ENCODE measurements around the gene PARP14.
A peak's percentile ranks its signal among the peaks of the same experiment; 100 is the strongest.
"Not testable (repeated sequence)": the region's sequence is repeated elsewhere in the genome, so short reads cannot be mapped to it uniquely, and the experiment has no call there.

The PARP14 gene

DNA sequence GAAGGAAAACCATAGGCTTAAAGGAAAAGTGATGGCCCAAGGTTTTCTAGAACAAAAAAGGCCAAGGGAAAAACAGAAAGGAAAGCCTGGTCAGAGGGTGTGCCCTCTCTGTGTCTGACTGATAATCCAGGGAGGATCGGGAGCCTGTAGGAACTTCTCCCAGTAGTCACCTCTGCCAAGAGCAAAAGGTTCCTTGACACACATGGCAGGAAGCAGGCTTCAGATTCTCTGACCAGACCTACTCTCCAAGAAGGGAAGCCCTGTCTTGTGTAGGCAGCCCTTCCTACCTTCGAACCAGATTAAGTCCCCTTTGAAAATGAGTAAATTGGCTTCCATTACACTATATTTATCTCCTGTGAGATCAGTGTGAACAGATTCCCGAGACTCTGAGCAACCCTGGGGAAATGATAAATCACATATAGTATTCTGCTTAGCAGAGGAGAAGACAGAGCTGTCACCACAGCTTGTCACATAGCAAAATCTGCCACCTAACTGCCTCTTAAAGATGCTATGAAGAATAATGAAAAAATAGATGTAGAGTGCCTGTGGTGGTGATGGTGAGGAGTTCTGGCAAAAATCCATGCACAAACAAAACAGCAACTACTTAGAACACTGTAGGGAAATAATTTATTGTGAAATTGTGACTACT, 38.8 kb downstream of the PARP14 start:
- DNase-seq, result no peak

DNA sequence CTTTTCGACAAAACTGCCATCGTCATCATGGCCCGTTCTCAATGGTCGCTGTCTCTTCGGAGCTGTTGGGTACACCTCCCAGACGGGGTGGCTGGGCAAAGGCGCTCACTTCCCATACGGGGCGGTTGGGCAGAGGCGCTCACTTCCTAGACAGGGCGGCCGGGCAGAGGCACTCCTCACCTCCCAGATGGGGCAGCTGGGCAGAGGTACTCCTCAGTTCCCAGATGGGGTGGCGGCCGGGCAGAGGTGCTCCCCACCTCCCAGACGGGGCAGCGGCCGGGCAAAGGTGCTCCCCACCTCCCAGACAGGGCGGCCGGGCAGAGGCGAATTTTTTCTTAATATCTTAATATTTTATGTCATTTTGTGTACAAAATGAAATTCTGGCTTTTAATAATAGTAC, 44.5 kb downstream of the PARP14 start:
- DNase-seq, result no peak

DNA sequence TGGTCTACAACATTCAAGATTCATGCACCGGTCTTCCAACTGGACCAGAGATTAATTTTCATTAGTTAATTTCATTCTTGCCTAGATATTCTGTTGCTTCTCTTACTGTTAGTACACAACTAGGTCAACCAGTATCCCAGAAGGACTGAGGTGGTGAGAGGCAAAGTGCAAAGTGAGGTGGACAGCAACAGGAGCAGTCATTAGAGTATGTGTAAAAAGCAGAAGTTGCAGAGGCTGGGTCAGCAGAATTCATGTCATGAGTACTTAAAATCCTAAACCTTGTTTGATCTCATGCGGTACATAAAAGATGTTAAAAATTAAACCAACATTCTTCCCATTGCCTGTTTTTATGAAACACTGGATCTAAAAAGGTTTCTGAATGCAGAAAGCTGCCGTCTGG, 46.7 kb downstream of the PARP14 start:
- no peak for DNase-seq

DNA sequence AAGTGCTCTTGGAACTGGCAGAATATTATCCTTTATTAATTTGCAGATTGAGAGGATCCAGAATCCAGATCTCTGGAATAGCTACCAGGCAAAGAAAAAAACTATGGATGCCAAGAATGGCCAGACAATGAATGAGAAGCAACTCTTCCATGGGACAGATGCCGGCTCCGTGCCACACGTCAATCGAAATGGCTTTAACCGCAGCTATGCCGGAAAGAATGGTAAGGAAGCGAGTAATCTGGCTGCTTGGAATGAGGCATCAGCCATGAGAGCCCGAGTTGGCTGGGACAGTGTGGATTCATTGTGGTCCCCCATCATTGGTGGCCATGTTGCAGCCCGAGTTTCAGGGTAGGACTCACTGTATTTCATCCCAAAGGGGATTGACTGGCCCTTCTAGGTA, 47.1 kb downstream of the PARP14 start:
- DNase-seq, result no peak

DNA sequence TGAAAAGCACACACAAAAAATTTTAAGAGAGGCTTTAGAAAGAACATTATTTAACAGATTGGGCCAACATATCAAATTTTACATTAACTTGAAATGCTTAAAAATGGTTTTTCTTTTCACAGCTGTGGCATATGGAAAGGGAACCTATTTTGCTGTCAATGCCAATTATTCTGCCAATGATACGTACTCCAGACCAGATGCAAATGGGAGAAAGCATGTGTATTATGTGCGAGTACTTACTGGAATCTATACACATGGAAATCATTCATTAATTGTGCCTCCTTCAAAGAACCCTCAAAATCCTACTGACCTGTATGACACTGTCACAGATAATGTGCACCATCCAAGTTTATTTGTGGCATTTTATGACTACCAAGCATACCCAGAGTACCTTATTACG, 47.5 kb downstream of the PARP14 start:
- DNase-seq, result no peak

DNA sequence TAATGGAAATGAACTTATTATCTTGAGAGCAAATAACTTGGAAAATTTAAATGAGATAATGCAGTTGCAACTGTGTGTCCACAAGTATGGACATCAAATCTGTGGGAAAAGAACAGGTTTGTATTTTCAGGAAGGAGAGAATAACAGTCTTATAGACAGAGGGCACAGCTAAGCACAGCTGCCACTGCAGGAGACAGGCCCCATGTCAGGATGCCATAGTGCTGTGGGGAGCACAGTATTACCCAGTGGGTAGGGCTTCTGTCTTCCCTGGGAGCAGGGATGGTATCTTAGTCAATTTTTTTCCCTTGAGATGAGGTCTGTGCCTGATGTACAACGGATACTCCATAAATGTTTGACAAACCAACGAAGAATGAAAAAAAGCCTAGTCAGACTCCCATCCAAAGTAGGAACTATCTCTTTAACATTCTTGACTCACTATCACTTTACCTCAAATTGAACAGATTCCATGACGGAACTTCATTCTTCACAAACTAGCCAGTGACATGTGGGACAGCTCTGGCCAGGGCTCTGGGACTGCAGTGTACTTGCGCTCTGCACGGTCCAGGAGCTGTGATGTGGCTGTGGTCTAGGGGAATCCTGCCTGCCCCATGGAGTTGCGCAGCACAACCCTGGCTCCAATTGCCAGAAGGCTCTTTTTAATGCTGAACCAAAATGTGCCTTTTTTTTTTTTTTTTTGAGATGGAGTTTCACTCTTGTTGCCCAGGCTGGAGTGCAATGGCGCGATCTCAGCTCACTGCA, 48.3 kb downstream of the PARP14 start:
- DNase-seq, result no peak

DNA sequence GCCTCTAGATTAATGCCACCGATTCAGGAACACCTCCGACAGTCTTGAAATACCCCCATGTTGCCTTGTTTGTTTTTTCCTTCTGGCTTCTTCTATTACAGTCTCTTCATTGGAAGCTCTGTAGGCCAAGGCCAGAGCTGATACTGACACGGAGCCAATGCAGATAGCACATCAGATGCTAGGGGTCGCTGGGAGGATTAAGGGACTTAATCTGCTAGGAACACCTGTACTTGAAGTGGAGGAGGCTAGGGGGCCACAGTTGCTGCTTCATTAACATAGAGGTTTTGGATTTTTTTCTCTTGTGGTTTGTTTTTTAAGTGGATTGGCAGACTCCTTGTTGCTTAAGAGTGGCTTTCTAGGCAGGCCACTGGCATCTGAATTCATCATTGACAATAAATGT, 49.6 kb downstream of the PARP14 start:
- DNase-seq, result no peak

DNA sequence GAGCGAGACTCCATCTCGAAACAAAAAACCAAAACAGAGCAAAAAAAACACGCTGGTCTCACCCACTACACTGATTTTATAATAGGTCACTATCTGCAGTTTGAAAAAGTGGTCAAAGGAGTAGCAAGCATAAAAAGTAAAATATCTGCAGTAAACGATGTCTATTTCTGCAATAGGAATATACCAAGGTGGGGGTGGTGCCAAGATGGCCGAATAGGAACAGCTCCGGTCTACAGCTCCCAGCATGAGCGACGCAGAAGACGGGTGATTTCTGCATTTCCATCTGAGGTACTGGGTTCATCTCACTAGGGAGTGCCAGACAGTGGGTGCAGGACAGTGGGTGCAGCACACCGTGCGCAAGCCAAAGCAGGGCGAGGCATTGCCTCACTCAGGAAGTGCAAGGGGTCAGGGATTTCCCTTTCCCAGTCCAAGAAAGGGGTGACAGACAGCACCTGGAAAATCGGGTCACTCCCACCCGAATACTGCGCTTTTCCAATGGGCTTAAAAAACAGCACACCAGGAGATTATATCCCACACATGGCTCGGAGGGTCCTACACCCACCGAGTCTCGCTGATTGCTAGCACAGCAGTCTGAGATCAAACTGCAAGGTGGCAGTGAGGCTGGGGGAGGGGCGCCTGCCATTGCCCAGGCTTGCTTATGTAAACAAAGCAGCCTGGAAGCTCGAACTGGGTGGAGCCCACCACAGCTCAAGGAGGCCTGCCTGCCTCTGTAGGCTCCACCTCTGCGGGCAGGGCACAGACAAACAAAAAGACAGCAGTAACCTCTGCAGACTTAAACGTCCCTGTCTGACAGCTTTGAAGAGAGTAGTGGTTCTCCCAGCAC, 52.3 kb downstream of the PARP14 start:
- DNase-seq, result not testable (repeated sequence)

DNA sequence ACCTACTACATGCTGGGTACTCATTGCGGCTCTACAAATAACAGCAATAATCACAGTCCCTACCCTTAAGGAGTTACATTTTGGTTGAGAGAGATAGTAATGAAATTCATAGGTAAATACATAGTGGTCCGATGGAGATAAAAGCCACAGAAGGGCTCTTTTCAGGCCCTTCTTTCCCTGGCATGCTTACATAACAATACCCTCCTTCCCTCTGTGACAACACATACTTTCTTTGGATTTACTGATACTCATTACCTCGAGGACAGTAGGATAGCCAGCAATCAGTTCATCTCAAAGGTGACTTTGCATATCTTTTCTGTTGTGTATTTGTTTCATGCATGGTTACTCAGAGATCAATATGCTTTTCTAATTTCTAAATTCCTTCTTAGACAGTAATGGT, 58.5 kb downstream of the PARP14 start:
- DNase-seq, result no peak

DNA sequence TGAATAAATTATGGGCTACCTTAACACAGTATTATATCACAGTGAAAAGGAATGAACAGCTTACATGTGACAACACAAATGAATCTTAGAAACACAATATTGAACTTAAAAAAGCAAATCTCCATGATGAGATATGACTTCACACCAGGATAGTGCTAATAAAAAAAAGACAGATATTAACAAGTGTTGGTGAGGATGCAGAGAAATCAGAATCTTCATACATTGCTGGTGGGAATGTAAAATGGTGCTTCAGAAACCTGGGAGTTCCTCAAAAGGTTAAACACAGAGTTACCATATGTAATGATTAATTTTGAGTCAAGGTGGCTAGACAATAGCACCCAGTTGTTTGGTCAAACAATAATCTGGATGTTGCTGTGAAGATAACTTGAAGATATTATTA, 61.6 kb downstream of the PARP14 start:
- no peak for DNase-seq

DNA sequence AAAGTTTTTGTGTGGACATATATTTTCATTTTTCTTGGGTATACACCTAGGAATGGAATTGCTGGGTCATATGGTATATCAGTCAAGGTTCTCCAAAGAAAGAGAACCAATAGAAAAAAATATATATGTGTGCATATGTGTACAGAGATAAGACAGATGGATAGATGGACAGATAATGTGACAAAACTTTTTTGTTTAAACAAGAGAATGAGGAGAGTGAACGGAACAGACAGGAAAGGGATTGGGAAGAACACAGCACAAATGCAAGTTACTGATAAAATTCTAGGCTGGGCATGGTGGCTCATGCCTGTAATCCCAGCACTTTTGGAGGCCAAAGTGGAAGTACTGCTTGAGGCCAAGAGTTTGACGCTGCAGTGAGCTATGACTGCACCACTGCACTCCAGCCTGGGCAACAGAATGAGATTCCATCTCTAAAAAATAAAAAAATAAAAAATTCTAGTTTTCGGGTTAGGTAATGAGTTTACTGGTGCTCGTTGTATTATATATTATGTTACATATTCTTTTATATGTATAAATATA, 63.0 kb downstream of the PARP14 start:
- DNase-seq, result no peak

DNA sequence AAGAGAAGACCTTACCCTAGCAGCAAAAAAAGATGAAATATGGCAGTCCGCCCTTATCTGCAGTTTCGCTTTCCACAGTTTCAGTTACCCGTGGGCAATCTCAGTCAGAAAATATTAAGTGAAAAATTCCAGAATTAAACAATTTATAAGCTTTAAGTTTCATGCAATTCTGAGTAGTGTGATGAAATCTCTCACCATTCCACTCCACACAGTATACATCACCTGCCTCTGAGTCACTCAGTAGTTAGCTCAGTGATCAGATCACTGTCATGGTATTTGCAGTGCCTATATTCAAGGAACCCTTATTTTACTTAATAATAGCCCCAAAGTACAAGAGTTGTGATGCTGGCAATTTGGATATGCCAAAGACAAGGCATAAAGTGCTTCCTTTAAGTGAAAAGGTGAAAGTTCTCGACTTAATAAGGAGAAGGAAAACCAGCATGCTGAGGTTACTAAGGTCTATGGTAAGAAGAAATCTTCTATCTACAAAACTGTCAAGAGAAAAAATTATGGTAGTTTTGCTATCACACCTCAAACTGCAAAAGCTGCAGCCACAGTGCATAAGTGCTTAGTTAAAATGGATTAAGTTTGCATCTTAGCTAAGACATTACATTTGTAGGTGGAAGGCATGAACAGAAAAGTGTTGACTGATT, 64.9 kb downstream of the PARP14 start:
- peak; percentile 93 for DNase-seq

DNA sequence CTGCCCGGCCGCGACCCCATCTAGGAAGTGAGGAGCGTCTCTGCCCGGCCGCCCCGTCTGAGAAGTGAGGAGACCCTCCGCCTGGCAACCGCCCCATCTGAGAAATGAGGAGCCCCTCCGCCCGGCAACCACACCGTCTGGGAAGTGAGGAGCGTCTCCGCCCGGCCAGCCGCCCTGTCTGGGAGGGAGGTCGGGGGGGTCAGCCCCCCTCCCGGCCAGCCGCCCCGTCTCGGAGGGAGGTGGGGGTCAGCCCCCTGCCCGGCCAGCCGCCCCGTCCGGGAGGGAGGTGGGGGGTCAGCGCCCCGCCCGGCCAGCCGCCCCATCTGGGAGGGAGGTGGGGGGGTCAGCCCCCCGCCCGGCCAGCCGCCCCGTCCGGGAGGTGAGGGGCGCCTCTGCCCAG, 66.7 kb downstream of the PARP14 start:
- DNase-seq, result not testable (repeated sequence)

DNA sequence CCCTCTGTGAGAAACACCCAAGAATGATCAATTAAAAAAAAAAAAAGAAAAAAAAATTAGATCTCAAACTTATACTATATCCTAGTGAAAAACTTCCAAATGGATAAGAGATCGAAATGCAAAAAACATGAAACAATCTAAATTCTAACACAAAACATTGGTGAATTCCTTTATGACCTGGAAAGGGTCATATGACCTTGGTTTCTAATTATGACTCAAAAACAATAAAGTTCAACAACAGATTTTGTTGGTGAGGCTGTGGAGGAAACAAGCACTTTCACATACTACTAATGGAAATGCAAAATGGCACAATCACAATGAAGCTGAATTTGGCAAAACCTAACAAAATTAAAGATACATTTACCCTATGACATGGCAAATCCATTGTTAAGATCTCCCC, 67.7 kb downstream of the PARP14 start:
- DNase-seq, result no peak

DNA sequence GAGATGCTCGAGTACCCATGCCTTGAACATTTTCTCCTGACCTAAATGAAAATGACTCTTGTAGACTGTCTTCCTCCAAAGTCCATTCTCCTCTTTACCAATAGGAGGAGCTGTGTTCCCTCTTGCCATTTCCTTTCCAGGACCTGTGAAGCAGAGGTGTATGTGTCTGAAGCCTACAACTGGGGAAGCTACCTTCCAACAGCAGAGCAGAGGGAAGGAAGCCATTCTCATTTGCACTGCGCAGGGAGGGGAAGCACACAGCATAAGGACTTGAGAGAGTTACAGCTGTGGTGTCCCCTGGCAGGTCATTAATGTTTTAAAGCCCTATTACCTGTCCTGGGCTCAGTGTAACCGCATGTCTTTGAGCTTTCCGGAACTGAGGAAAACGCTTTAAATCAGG, 74.3 kb downstream of the PARP14 start:
- peak; percentile 63 for DNase-seq

DNA sequence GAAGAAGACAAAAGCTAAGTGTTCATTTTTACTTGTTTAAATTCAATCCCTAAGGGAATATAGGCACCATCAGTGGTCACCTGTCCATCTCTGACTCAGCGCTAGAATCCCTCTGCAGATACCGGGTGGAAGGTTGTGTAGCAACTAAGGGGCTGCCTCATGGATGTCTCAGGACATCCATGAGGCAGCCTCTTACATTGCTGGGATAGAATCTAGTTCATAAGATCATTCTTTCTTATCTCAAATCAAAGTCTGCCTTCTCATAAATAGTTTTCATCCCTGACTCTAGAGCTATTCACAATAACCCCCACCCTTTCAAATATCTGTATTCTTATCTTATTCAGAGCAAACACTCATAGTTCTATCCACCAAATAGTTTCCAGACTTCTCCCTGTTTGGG, 74.9 kb downstream of the PARP14 start:
- DNase-seq, result no peak

DNA sequence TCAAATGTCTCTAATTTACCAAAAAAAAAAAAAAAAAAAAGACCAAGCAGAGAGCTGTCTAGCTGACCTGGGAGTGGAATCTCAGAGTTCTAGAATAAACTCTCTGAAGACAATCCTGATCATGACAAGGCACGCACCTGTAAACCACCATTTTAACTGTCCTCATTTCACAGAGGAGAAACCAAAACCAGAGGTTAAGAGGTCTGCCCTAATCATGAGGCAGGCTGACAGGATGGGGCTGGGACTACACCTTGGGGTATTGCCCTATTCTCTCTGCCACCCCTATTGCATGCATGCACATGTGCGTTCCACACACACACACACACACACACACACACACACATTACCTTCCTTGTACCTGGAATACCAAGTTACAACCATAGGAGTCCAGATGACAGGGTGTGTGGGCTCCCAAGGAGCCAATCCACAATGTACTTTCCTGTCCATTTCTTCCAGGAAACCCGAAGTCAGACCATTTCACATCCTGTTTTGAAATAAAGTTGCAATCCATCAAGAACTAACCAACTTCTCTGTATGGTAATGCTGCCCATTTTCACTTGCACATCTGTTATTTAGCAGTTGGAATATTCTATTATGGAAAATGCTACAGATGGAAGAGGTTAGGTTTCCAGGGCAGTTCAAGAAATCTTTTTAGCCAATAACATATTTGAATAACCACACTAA, 78.4 kb downstream of the PARP14 start:
- peak; percentile 82 for DNase-seq

DNA sequence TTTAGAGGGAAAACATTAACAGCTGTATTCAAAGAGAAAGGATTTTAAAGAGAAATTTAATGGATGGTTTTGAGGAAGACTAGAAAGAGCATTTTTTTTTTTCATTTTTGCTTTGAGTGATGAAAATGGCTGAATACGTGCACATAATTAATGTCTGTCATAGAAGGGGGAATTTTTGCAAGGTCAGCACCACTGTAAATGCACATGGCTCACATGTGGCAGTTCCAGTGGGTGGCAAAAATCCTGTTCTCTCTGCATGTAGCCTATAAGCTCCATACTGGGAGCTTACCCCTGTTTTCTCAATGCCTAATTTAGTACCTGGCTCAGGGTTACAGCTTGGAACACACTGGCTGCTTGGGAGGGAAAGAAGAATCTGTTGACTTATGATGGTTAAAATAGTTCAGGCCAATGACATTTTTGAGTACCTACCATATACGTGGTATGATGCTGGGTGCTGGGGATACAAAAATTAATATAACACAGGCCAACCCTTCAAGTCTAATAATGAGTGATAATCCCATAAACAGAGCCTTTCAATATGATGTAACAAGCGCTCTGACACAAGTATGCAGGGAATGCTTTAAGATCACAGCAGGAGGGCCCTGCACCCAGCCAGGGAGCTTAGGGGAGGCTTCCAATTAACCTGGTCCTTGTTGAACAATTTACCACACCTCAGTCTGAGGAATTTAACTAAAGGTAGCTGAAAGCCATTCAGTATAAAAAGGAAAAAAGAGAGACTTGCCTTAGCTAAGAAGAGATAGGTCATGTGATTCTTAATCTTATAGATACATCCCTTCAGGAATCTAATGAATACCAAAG, 80.0 kb downstream of the PARP14 start:
- peak; percentile 16 for DNase-seq

DNA sequence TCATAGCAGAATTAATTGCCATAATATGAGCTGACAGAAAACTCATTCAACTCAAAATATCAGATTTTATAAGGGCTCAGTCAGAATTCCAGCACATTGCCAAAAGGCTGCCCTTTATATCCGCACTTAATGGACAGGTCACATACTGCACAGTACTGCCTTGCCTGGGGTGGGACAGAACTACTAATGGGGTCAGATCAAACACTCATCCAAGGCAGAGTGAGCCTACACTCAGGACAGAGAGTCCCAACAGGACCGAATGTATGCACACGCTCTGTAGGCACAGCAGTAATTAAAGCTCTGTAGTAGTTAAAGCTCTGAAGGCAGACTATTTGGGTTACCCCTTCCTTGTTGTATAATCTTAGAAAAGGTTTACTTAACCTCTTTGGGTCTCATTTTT, 85.8 kb downstream of the PARP14 start:
- DNase-seq, result no peak

DNA sequence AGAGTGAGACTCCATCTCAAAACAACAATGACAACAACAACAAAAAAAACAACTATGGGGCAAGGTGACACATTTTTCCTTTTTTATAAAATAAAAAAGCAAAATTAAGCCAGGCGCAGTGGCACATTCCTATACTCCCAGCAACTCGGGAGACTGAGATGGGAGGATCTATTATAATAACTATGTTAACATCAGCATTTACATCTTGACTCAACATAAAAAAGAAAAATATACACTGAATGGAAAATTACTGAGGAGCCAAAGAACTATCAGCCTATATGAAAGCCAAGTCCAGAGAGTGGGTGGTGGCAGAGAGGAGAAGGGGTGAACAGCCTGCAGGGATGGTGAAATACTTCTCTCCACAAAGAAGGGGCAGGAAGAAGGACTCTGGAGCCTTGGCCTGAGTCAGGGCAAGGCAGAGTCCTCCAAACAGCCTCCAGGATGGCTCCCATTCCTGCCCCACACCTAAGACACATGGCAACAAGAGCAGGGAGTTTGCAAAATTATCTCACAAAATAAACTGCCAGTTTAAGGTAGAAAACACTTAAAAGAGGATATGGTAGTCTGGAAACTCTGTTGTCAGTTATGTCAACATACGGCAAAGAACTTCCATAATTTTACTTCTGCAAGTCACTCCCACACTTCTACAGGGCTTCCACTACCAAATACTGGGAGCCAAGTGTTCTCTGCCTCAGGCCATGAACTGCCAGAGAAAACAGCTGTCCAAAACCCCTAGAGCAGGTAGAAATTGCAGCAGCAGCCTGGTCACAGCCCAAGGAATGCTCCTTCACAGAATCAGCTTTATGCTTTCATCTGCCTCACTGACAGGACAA, 87.1 kb downstream of the PARP14 start:
- peak; percentile 90 for DNase-seq

Measured in inflammatory macrophage treated with lipopolysaccharide for 4 hours (primary cell).